ENCODE results near the gene KCNH2. TPM values are rescaled to one million over a fixed set of nuclear protein-coding genes. Genes with fewer than 3 reads are reported as not detected.

The KCNH2 gene
- total RNA-seq, 1 experiment from 2014 or later: 0.84 TPM

DNA sequence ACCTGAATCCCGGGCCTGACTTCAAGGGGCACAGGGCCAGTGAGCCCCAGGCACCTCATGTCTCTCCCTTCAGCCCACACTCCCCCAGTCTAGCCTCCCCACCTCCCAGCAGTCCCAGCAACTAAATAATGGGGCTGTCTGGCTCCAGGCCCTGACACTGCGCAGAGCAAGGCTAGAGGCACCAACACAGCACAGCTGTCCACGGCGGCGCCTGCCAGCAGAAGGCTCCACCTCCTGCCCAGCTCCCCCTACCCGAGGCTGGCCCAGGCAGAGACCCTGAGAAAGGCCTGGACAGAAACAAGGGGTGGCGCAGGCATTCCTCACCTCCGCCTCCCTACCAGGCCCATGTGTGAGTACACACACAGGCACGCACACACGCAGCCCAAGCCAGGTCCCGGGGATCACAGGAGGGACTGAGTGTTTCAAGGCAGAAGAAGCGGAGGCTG lies 6.1 kb downstream of the KCNH2 start:
- peaks cover 21% of the 10 kb centered on the region for H3K27me3 ChIP-seq (ENCODE audit: low read length)
- H3K4me1 ChIP-seq (ENCODE audit: insufficient read depth, low read length): no peaks in the 10 kb centered on the region; the same call in 1 of the 2 replicates
- no peak for ATAC-seq
- no TSS peak for BruUV-seq (replicated peaks)
- H3K9ac ChIP-seq (ENCODE audit: low read length): no peak overlapping the region
- POLR2A ChIA-PET (ENCODE audit: unreplicated experiment): no interaction called here
- no peak overlapping the region for H3K27ac ChIP-seq (ENCODE audit: low read length)
- no peaks in the 10 kb centered on the region for H3K79me2 ChIP-seq (ENCODE audit: low read length)
- no peaks in the 10 kb centered on the region for H3K9me2 ChIP-seq (replicated peaks; ENCODE audit: low read length)
- H3K9me3 ChIP-seq (ENCODE audit: low read length): no peaks in the 10 kb centered on the region
- TF ChIP-seq EZH2phosphoT487 (IDR thresholded peaks at IDR 0.05; ENCODE audit: borderline replicate concordance, low read length) (no peak), CTCF (conservative IDR thresholded peaks at IDR 0.05; ENCODE audit: low read depth, low read length) (no peak), EZH2 (IDR thresholded peaks at IDR 0.05; ENCODE audit: low read length, unreplicated experiment) (no peak)
- H3K4me3 ChIP-seq (ENCODE audit: low read length): no peak overlapping the region
- H3F3A ChIP-seq (ENCODE audit: low read length, unreplicated experiment): no peaks in the 10 kb centered on the region
- H3K4me2 ChIP-seq (ENCODE audit: low read length): no peak overlapping the region
- intact Hi-C loops (cut with micrococcal nuclease): loop anchor here (10.0 kb wide), 1 partner anchor 143 kb away; no protein-coding TSS in a partner anchor
- CTCF ChIA-PET: no interaction called here
- H2AFZ ChIP-seq (ENCODE audit: low read length): no peak overlapping the region
- no peak for DNase-seq
- no peaks in the 10 kb centered on the region for H3K36me3 ChIP-seq (ENCODE audit: low read depth, low read length)
- H4K20me1 ChIP-seq (ENCODE audit: low read length): no peaks in the 10 kb centered on the region

DNA sequence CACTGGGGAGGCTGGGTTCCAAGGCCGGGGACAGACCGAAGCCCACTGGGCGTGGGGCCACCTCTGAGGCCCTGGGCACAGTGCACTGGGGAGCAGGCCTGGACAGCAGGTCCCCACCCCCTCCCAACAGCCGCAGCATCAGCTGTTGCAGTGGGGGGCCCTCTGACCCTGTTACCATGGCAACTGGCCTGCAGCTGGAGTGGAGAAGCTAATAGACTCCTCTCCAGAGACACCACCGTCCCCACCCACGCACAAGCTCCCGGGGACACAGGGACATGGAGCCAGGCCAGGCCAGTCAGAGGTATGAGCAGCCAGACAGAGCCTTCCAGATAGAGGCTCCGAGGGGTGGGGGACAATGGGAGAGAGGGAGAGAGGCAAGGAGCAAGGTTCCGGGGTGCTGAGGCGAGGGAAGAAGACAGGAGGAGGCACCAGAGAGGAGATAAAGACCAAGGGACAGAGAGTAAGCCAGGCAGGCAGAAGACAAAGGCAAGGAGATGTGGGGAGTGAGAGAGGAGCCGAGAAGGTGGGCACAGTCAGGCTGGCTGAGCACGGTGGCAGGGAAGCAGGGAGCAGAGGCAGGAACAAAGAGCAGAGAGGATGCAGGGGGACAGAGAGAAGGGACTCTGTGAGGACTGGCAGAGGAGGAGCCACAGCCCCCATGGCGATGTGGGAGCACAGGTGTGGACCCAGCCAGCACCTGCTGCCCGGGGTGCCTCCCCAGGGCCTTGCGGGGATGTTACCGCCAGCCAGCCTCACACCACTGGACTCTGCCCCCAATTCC lies 6.7 kb downstream of the KCNH2 start:
- Histone ChIP-seq H2AFZ (ENCODE audit: low read length) (no peak overlapping the region), H3K4me1 (ENCODE audit: insufficient read depth, low read length) (no peaks in the 10 kb centered on the region; the same call in 1 of the 2 replicates), H3K36me3 (ENCODE audit: low read depth, low read length) (no peaks in the 10 kb centered on the region), H4K20me1 (ENCODE audit: low read length) (no peaks in the 10 kb centered on the region), H3K27me3 (ENCODE audit: low read length) (peaks cover 20% of the 10 kb centered on the region; the same call in 1 of the 2 replicates), H3K79me2 (ENCODE audit: low read length) (no peaks in the 10 kb centered on the region), H3K27ac (ENCODE audit: low read length) (no peak overlapping the region), H3K9me3 (ENCODE audit: low read length) (no peaks in the 10 kb centered on the region), H3K9me2 (replicated peaks; ENCODE audit: low read length) (no peaks in the 10 kb centered on the region), H3F3A (ENCODE audit: low read length, unreplicated experiment) (no peaks in the 10 kb centered on the region), H3K4me2 (ENCODE audit: low read length) (no peak overlapping the region), H3K4me3 (ENCODE audit: low read length) (no peak overlapping the region), H3K9ac (ENCODE audit: low read length) (no peak overlapping the region)
- TF ChIP-seq EZH2 (IDR thresholded peaks at IDR 0.05; ENCODE audit: low read length, unreplicated experiment) (no peak), CTCF (conservative IDR thresholded peaks at IDR 0.05; ENCODE audit: low read depth, low read length) (no peak), EZH2phosphoT487 (IDR thresholded peaks at IDR 0.05; ENCODE audit: borderline replicate concordance, low read length) (no peak)
- ChIA-PET POLR2A (ENCODE audit: unreplicated experiment) (no interaction called here), CTCF (no interaction called here)
- ATAC-seq (no peak), DNase-seq (no peak)
- intact Hi-C loops (cut with micrococcal nuclease): loop anchor here (10.0 kb wide), 1 partner anchor 143 kb away; no protein-coding TSS in a partner anchor
- BruUV-seq (replicated peaks): no TSS peak

GRCh38 chr7:150970424-150970823 lies 7.7 kb downstream of the KCNH2 start:
- BruUV-seq (replicated peaks): no TSS peak
- CTCF ChIA-PET: interaction anchor here (0.6 kb wide), 1 partner anchor 15 kb away, joined by 3 read pairs; no protein-coding TSS in a partner anchor

More at GRCh38 chr7:150970424-150970823, 7.7 kb downstream of the KCNH2 start:
- H3K4me1 ChIP-seq (ENCODE audit: insufficient read depth, low read length): no peaks in the 10 kb centered on the region; the same call in 1 of the 2 replicates
- H3K9ac ChIP-seq (ENCODE audit: low read length): no peak overlapping the region
- H3K9me2 ChIP-seq (replicated peaks; ENCODE audit: low read length): no peaks in the 10 kb centered on the region
- intact Hi-C loops (cut with micrococcal nuclease): loop anchor here (10.0 kb wide), 1 partner anchor 144 kb away; no protein-coding TSS in a partner anchor
- no peak overlapping the region for H2AFZ ChIP-seq (ENCODE audit: low read length)
- DNase-seq: no peak
- H3K36me3 ChIP-seq (ENCODE audit: low read depth, low read length): no peaks in the 10 kb centered on the region
- no peaks in the 10 kb centered on the region for H3K9me3 ChIP-seq (ENCODE audit: low read length)
- no peaks in the 10 kb centered on the region for H3K79me2 ChIP-seq (ENCODE audit: low read length)
- no peak for TF ChIP-seq EZH2 (IDR thresholded peaks at IDR 0.05; ENCODE audit: low read length, unreplicated experiment)
- TF ChIP-seq CTCF (conservative IDR thresholded peaks at IDR 0.05; ENCODE audit: low read depth, low read length): no peak
- no peak for TF ChIP-seq EZH2phosphoT487 (IDR thresholded peaks at IDR 0.05; ENCODE audit: borderline replicate concordance, low read length)
- no peak overlapping the region for H3K4me2 ChIP-seq (ENCODE audit: low read length)
- H3K27me3 ChIP-seq (ENCODE audit: low read length): peaks cover 20% of the 10 kb centered on the region; the same call in 1 of the 2 replicates
- H3K27ac ChIP-seq (ENCODE audit: low read length): no peak overlapping the region
- H4K20me1 ChIP-seq (ENCODE audit: low read length): no peaks in the 10 kb centered on the region
- H3K4me3 ChIP-seq (ENCODE audit: low read length): no peak overlapping the region
- H3F3A ChIP-seq (ENCODE audit: low read length, unreplicated experiment): no peaks in the 10 kb centered on the region
- POLR2A ChIA-PET (ENCODE audit: unreplicated experiment): no interaction called here
- ATAC-seq: no peak
